Activated T-cell treated with anti-CD3 and anti-CD28 coated beads, Interleukin-2, amount 50 U/mL, for 48 hours (primary cell): ENCODE measurements around the gene COPS6.

ENCODE experiments used
- DNase-seq, 2 experiments: peaks; one replicate each; pipeline ENCODE4 v3.0.0-alpha.2; 2020

Gene COPS6

DNA sequence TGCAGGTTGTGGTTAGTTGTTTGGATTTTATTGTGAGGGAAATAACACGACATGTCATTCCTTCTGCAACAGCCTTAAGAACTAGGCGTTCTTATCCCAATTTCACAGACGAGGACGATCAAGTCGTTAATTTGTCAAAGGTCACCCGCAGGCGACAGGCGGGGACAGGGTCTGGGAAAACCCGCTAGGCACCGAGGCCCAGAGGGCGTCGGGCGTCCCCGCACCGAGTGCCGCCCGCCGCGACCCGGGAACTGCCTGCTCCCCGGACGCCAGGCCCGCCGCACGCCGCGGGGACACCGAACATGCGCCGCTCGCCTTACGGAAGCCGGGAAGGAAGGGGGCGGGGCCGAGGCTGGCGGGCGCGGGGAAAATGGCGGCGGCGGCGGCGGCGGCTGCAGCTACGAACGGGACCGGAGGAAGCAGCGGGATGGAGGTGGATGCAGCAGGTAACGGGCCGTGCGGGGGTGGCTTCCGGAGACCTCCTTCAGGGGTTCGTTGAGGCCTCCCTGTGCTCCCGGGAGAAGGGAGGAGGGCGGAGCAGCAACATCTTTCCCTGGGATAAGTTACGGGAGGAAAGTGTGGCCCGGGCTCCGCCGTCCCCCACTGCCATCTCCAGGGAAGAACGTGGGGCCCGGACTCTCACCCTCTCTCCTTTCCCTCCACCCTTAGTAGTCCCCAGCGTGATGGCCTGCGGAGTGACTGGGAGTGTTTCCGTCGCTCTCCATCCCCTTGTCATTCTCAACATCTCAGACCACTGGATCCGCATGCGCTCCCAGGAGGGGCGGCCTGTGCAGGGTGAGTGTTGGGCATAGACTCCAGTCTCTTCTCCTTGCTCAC lies at the start of gene COPS6:
Gene COPS6, plus strand, starts transcription at position 349 of the 837 bp plus-strand sequence. Its CDS starts 22 bp downstream, at position 371.
- DNase-seq = peak; percentile 91 to 92

DNA sequence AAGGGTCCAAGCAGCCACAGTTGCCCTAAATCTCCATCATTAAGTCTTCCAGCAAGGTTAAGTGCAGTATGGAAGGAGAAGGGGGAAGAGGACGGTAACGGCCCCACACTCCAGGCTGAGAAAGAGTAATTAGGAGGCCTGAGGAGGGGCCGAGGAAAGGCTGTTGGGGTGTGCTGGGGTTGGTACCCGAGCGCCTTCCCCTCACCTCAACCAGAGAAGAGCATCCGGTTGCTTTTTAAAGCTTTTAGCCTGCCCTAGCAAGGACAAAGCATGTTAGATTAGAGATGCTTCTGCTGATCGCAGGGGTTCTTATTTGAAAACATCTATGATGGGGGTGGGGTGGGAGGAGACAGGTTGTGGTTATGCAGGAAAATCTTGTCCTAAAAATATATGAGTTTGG lies 48.2 kb upstream of the COPS6 start:
- no peak for DNase-seq

DNA sequence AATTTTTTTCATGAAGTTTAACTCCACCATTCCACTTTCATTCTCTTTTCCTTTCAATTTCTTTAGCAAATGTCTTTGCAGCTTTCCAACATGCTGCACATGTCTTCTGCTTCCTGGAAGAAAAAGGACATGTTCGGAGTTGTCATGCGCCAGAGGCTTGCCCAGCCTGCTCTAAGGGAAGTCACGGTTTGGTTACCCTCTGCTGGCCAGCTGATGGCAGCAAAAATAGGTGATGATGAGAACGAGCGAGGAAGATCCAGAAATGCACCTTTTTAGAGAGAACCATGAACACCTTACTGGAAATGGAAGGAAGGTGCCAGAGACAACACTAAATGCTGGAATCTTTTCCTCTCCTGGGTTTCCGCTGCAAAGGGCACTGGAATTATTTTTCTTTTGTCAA lies 44.1 kb upstream of the COPS6 start:
- no peak for DNase-seq

DNA sequence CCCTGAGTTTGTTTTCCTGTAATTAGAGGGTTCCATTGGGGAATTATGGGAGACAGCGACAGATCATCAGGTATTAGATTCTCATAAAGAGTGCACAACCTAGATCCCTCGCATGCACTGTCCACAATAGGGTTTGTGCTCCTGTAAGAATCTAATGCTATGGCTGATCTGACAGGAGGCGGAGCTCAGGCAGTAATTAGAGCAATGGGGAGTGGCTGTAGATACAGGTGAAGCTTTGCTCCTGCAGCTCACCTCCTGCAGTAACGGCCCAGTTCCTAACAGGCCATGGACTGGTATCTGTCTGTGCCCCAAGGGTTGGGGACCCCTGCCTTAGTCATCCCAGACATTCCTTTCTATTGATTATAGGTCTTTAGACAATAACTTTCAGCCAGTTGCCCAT lies 40.1 kb upstream of the COPS6 start:
- peak in 1 of 2 experiments; percentile 26 for DNase-seq

DNA sequence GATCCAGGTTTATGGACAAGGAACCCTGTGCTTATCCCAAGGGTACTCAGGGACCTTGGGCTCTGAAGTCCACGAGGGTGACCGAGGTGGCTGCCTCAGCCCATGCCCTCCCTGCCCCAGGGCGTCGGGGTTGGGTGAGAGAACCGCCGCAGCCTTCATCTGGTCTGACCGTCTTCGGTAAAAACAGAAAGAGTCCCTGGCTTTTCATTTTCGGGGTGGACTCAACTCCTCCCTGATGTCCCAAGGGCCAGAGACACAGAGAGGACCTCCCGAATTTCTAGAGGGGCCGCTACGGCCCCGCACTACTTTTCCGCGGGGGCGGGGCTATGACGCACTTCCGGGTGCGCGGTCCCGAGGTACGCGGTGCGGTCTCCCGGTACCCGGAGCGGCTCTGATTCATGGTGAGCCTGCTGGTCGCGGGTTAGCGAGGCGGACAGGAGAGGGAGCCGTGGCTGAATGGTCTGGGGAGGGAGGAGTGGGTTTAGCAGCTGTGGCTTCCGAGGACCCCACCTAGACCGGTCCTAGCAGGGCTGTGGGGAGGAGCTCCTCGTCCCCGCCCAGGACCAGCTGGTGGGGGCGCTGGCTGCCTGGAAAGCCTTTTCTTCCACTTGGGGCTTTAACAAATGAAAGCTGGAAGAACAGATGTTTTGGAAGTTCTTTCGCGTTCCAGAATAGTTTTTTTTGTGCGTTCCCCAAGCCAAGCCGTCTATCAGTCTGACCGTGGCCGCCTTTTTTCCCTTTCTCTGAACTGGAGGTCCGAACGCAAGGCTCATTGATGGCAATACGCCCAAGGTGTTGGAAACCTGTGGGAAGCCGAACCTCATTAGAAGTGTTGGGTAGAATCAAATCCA lies 39.1 kb upstream of the COPS6 start, which contains the start of gene ZSCAN21:
Gene ZSCAN21, plus strand, starts transcription at position 334 of the 851 bp plus-strand sequence. CDS start 7,233 bp downstream, outside the sequence.
- DNase-seq = peak; percentile 90

DNA sequence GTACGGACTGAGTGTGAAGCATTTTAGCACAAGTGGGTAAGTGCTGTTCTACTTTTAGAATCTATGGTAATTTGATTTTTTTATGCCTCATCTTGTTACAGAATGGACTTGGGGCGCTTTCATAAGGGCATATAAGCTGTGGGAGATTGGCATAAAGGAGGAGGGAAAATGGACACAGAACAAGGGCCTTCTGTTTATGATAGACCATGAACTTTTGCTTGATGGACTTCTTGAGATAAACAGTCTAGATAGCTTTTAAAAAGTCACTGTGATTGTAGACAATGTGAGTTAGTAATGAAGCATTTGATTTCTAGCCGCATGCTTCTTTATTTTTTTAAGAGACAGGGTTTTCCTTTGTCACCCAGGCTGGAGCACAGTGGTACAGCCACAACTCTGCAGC lies 37.2 kb upstream of the COPS6 start:
- no peak for DNase-seq

DNA sequence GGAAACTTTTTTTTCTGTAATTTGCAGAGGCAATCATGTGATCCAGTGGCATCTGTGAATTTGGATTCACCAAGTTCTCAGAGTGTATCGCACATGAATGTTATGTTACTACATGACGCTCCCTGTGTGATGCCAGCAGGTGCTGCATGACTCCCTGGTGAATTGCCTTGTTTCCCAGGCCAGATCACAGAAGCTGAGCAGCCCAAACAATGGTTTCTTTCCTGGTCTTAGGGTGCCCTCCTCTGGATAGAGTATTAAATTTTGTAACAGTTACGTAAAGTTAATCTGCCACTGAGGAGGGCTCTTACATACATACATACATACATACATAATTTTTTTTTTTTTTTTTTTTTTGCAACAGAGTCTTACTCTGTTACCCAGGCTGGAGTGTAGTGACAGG lies 35.6 kb upstream of the COPS6 start:
- no peak for DNase-seq

DNA sequence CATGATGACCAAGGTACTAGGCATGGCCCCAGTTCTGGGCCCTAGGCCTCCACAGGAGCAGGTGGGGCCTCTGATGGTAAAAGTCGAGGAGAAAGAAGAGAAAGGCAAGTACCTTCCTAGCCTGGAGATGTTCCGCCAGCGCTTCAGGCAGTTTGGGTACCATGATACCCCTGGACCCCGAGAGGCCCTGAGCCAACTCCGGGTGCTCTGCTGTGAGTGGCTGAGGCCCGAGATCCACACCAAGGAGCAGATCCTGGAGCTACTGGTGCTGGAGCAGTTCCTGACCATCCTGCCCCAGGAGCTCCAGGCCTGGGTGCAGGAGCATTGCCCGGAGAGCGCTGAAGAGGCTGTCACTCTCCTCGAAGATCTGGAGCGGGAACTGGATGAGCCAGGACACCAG lies 31.8 kb upstream of the COPS6 start:
- no peak for DNase-seq

DNA sequence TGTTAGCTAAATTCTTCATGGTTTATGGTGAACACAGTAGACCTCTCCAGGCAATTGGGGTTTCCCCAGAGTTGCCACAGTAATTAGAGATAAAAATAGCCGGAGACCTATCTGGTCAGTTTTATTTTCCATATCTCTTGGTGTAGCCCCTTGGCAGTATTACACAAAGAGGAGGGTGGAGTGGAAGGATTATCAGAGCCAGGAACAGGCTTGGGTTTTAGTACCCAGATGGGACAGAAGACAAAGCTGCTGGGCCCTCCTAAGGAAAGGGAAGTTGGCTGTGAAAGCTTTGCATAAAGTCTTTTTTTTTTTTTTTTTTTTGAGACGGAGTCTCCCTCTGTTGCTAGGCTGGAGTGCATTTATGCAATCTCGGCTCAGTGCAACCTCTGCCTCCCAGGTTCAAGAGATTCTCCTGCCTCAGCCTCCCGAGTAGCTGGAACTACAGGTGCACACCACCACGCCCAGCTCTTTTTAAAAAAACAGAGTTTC lies 29.5 kb upstream of the COPS6 start:
- DNase-seq = no peak

DNA sequence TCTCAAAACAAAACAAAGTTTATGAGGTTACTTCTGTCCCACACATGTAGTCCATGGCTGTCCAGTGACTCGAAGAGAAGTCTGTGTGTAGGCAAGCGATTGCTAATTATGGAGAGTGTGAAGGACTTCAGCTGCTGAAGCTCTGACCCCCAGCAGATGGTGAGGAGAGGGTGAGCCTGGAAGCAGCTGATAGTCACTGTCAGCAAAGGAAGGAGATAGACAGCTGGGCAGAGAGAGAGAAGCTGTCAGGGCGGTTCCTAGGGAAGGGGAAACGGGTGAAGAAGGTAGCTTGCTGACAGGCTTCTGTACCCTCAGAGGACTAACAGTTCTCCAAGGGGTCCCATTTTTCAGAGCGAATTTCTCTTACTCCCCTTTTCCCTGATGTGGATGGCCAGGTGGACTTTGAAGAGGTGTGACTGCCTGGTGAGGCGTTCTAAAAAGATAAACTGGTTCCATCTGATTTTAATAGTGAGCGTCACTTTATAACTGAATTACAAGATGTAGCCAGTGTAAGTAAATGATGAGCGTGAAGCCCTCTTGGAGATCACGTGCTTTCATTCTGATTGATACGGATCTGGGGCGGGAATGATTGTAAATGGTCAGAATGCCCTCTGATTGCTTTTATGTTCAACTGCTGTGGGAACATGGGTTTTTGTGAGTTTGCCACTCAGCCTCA lies 27.1 kb upstream of the COPS6 start:
- DNase-seq = no peak

DNA sequence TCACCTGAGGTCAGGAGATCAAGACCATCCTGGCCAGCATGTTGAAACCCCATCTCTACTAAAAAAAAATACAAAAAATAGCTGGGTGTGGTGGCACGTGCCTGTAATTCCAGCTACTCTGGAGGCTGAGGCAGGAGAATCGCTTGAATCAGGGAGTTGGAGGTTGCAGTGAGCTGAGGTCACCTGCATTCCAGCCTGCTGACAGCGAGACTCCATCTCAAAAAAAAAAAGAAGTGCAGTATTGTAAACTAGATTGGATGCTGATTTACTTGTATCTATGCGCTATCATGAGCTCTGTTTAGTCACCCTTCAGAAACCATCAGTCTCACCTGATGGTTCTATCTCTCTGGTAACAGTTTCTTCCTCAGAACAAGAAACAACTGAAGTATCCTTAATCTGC lies 25.4 kb upstream of the COPS6 start:
- no peak for DNase-seq

DNA sequence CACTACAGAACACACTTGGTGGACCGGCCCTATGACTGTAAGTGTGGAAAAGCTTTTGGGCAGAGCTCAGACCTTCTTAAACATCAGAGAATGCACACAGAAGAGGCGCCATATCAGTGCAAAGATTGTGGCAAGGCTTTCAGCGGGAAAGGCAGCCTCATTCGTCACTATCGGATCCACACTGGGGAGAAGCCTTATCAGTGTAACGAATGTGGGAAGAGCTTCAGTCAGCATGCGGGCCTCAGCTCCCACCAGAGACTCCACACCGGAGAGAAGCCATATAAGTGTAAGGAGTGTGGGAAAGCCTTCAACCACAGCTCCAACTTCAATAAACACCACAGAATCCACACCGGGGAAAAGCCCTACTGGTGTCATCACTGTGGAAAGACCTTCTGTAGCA lies 24.6 kb upstream of the COPS6 start:
- DNase-seq = no peak

DNA sequence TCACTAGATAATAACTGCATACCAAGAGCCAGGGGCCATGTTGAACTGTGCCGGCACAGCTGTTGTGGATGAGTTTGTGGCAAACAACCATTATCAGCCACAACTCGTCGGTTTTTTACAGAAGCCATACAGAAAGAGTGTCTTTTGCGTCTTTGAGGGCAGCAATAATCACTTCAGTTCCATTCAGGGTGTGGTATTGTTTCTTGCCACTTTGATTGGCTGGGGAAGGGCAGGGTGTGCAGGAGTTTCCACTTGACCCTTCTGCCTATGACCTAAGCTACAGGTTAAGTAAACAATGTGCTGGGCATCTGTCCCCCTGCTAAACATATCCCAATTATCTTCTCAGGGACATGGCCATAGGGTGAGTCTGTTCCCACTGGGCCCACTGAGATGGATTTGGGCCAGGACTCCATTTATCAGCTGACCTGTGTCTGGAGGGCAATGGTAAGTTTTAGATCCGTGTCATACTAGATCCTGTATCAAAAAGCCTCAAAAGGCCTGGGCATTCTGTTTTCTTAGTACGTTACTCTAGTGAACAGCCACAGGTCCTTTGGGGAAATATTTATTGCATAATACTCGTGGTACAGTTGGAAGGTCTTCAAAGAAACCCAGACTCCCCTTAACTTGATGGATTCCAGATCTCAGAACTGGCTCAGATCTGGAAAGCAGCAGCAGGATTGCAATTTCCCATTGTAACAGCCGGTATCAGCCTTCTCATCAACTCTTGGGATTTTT lies 23.1 kb upstream of the COPS6 start:
- DNase-seq = no peak

DNA sequence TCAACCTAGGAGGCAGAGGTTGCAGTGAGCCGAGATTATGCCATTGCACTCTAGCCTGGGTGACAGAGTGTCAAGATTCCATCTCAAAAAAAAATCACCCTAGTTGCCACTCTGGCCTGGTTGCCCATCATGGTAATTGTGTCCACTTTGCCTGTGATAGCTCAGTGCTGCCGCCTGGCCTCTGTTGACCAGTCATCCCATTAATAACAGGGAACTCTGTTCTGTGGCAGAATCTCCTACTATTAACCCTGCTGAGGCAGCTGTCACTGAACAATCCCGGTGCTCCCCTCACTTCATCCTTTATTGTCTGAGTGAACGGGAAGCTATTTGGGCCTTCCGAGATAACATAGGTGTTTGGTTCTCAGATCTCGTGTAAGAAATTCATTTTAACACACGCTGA lies 21.8 kb upstream of the COPS6 start:
- DNase-seq = no peak

DNA sequence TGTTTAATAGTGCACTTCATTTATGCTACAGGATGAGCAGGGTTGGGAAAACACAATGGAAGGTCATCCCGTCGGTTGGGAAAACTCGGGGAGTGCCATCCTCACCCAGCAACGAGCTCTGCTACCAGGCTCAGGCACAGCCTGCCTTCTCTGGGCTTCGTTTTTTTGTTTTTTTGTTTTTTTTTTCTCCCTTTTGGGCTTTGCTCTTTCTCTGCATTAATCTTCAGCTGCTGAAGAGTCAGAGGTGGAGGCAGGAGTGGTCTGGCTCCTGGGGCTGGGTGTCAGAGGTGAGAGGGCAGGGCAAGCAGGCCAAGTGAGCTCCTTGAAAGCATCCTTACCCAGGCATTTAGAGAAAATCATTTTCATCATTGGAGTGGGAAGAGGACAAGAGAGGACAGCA lies 18.8 kb upstream of the COPS6 start:
- DNase-seq = no peak

DNA sequence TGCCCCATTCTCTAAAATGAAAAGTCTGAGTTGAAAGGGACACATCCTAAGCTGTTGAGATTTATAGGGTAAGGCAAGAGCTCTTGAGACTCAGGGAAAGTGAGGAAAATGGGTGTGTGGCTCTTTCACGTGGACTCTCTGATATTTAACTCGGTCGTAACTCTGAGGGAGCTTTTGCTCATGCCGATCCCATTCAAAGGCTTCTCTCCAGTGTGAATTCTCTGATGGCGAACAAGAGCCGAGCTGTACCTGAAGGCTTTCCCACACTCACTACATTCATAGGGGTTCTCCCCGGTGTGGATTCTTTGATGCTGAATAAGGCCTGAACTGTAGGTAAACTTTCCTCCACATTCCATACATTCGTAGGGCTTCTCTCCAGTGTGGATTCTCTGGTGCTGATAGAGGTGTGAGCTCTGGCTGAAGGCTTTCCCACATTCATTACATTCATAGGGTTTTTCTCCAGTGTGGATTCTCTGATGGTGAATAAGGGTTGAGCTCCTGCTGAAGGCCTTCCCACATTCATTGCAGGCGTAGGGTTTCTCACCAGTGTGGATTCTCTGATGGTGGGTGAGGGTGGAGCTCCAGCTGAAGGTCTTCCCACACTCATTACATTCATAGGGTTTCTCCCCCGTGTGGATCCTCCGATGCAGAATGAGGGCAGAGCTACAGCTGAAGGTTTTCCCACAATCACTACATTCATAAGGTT lies 17.6 kb upstream of the COPS6 start:
- DNase-seq = peak in 1 of 2 experiments; percentile 24

DNA sequence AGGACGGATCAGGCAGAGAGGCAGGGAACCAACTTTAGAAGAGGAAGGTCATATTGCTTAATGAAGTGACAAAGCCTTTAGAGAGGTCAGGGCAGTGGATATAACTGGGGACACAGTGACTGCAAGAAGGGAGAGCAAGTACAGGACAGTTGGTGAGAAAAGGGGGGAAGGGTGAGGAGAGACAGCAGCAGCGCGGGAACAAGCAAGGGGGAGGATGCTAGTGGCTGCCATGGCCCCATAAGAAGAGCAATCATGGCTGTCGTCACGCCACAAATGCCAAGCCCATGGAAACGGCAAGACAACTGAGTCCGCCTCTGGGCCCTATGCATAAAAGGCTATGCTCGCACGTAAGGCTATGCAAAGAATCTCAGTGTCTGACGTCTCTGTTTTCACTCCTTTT lies 16.3 kb upstream of the COPS6 start:
- no peak for DNase-seq

DNA sequence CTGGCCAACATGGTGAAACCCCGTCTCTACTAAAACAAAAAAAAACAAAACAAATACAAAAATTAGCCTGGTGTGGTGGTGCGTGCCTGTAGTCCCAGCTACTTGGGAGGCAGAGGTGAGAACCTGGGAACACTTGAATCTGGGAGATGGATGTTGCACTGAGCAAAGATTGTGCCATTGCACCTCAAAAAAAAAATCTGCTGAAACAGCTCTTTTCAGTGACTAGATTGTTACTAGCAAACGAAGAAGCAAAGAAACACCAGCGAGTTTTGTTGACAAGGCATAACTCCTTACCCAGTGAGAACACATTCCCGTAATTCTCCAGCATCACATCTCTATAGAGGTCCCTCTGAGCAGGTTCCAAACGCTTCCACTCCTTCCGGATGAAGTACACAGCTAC lies 13.9 kb upstream of the COPS6 start:
- DNase-seq = no peak

DNA sequence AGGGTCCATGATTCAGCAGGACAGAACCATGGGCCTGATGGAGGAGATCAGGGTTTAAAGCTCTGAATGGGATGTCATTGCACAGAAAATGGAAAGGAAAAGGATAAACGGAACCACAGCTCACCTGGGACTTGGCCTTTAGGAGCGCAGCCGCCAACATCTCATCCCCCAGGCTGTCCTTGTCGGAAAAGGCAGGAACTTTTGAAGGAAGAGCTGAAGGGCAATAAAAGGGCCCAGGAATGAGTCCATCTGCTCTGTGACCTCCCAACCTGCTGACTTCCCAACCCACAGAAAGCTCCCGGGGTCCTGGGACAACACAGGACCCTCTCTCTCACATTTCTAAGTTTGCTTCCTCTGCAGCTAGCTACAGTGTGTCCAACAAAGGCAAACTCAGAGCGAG lies 13.4 kb upstream of the COPS6 start:
- no peak for DNase-seq

DNA sequence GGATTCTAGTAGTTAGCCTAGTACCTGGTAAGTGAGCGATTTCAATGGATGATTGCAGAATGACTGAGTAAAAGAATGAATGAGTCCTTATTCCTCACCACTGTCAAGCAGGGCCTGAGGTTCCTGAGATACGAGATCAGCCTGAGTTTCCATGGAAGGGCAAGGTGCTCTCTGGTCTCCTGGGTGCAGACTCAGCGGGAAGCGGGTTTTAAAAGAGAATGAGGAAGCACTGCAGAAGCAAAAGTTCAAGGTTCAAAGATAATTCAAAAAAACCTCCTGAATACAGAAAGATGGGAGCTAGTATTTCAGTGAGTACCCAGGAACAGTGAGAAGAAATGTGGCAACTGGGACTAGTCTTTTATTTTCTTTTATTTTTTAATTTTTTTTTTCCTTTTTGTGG lies 11.6 kb upstream of the COPS6 start:
- no peak for DNase-seq

DNA sequence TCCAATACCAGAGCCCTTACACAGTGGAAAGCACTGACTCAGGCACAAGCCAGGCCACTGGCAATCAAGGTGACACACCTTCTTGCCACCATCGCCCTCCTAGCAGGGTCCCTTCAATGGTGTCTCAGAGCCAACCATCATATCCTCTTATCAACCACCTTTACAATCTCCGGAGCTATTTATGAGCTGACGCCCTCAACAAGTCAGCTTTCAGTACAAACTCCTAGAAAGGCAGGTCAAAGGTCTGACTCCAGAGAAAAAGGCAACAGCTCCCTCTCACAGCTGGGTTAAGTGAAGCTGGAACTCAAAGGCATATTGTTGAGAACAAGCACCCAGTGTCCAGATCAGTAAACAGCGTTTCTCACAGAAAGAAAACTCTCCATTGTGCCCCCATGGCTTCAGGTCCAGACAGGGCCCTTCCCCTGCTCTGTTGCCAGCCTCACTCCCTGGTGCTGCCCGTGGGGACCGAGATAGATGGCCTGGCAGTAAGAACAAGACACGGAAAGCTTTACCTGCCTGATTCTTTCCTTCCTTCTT lies 9.7 kb upstream of the COPS6 start:
- no peak for DNase-seq
